Measurements from ENCODE around the gene TBC1D22A. TPM values are rescaled to one million over a fixed set of nuclear protein-coding genes. Genes with fewer than 3 reads are reported as not detected.

Gene TBC1D22A
- total RNA-seq, 1 donor from 2014 or later = 15.3 TPM

GRCh38 chr22:47175151-47176025 is 412.9 kb downstream of the TBC1D22A start:
- peak in 1 of 2 donors; percentile 80 for DNase-seq (ENCODE audit: low read depth in 2 of 2)

GRCh38 chr22:47176026-47176389 is 413.6 kb downstream of the TBC1D22A start:
- no peak for DNase-seq (ENCODE audit: low read depth in 2 of 2)

GRCh38 chr22:47176573-47177333 is 414.3 kb downstream of the TBC1D22A start:
- no peak for DNase-seq (ENCODE audit: low read depth in 2 of 2)

- no peak for DNase-seq (ENCODE audit: low read depth in 2 of 2)
Observed at GRCh38 chr22:47177334-47177815, 414.9 kb downstream of the TBC1D22A start.

GRCh38 chr22:47178339-47178738 is 415.9 kb downstream of the TBC1D22A start:
- DNase-seq (ENCODE audit: low read depth in 2 of 2) = no peak

GRCh38 chr22:47180796-47181195 is 418.3 kb downstream of the TBC1D22A start:
- DNase-seq (ENCODE audit: low read depth in 2 of 2) = no peak

- no peak for DNase-seq (ENCODE audit: low read depth in 2 of 2)
Observed at GRCh38 chr22:47187176-47187957, 424.9 kb downstream of the TBC1D22A start.

GRCh38 chr22:47188261-47189055 is 426.0 kb downstream of the TBC1D22A start:
- no peak for DNase-seq (ENCODE audit: low read depth in 2 of 2)

- no peak for DNase-seq (ENCODE audit: low read depth in 2 of 2)
Observed at GRCh38 chr22:47189056-47189916, 426.8 kb downstream of the TBC1D22A start.

GRCh38 chr22:47190276-47190956 is 428.0 kb downstream of the TBC1D22A start:
- no peak for DNase-seq (ENCODE audit: low read depth in 2 of 2)

- DNase-seq (ENCODE audit: low read depth in 2 of 2) = no peak
Observed at GRCh38 chr22:47190957-47191670, 428.7 kb downstream of the TBC1D22A start.

- DNase-seq (ENCODE audit: low read depth in 2 of 2) = no peak
Observed at GRCh38 chr22:47191671-47192650, 429.5 kb downstream of the TBC1D22A start.

- no peak for DNase-seq (ENCODE audit: low read depth in 2 of 2)
Observed at GRCh38 chr22:47192651-47193437, 430.4 kb downstream of the TBC1D22A start.

GRCh38 chr22:47193606-47194329 is 431.3 kb downstream of the TBC1D22A start:
- DNase-seq (ENCODE audit: low read depth in 2 of 2) = no peak

GRCh38 chr22:47194476-47195155 is 432.2 kb downstream of the TBC1D22A start:
- no peak for DNase-seq (ENCODE audit: low read depth in 2 of 2)

- no peak for DNase-seq (ENCODE audit: low read depth in 2 of 2)
Observed at GRCh38 chr22:47195156-47195483, 432.7 kb downstream of the TBC1D22A start.

Measured in lung microvascular endothelial cell (primary cell).